Measurements from ENCODE around the gene GNA12. TPM values are rescaled to one million over a fixed set of nuclear protein-coding genes. Genes with fewer than 3 reads are reported as not detected.

GNA12 gene
- total RNA-seq, 1 experiment from 2014 or later, result 15.0 TPM

- intact Hi-C loops (cut with micrococcal nuclease), result no loop called here
- Histone ChIP-seq H3K27ac (ENCODE audit: low read length) (no peak overlapping the region), H3K79me2 (ENCODE audit: low read length) (peaks cover 30% of the 10 kb centered on the region), H3K36me3 (ENCODE audit: low read depth, low read length) (no peaks in the 10 kb centered on the region), H3K4me2 (ENCODE audit: low read length) (no peak overlapping the region), H3K27me3 (ENCODE audit: low read length) (no peaks in the 10 kb centered on the region), H3K4me1 (ENCODE audit: insufficient read depth, low read length) (peaks cover 35% of the 10 kb centered on the region), H3K9me3 (ENCODE audit: low read length) (no peaks in the 10 kb centered on the region), H3K9me2 (replicated peaks; ENCODE audit: low read length) (no peaks in the 10 kb centered on the region), H3F3A (ENCODE audit: low read length, unreplicated experiment) (peaks cover 18% of the 10 kb centered on the region), H3K9ac (ENCODE audit: low read length) (no peak overlapping the region), H4K20me1 (ENCODE audit: low read length) (no peaks in the 10 kb centered on the region), H3K4me3 (ENCODE audit: low read length) (no peak overlapping the region), H2AFZ (ENCODE audit: low read length) (no peak overlapping the region)
- ChIA-PET POLR2A (ENCODE audit: unreplicated experiment) (interaction anchor here (0.7 kb wide), 1 partner anchor 49 kb away, joined by 6 read pairs; no protein-coding TSS in a partner anchor), CTCF (interaction anchor here (0.5 to 1.4 kb wide), 4 partner anchors 39 to 81 kb away, joined by 3 to 7 read pairs (median 5); no protein-coding TSS in a partner anchor)
- DNase-seq (peak; percentile 62), ATAC-seq (peak; percentile 19)
- no peak for TF ChIP-seq EZH2 (IDR thresholded peaks at IDR 0.05; ENCODE audit: low read length, unreplicated experiment)
- peak; percentile 68 for TF ChIP-seq CTCF (conservative IDR thresholded peaks at IDR 0.05; ENCODE audit: low read depth, low read length)
- no peak for TF ChIP-seq EZH2phosphoT487 (IDR thresholded peaks at IDR 0.05; ENCODE audit: borderline replicate concordance, low read length)
- BruUV-seq (replicated peaks), result no TSS peak
Observed at GRCh38 chr7:2760098-2760889, 83.8 kb downstream of the GNA12 start.

- Histone ChIP-seq H3K79me2 (ENCODE audit: low read length) (peaks cover 35% of the 10 kb centered on the region), H2AFZ (ENCODE audit: low read length) (no peak overlapping the region), H3K4me1 (ENCODE audit: insufficient read depth, low read length) (peaks cover 35% of the 10 kb centered on the region), H3K9me3 (ENCODE audit: low read length) (no peaks in the 10 kb centered on the region), H3K36me3 (ENCODE audit: low read depth, low read length) (no peaks in the 10 kb centered on the region), H3K4me2 (ENCODE audit: low read length) (no peak overlapping the region), H3K9me2 (replicated peaks; ENCODE audit: low read length) (no peaks in the 10 kb centered on the region), H3F3A (ENCODE audit: low read length, unreplicated experiment) (peaks cover 18% of the 10 kb centered on the region), H3K4me3 (ENCODE audit: low read length) (no peak overlapping the region), H3K9ac (ENCODE audit: low read length) (no peak overlapping the region), H3K27ac (ENCODE audit: low read length) (0 out of 2 replicates have a peak overlapping the region, but pooled peaks have one; percentile 41), H4K20me1 (ENCODE audit: low read length) (no peaks in the 10 kb centered on the region), H3K27me3 (ENCODE audit: low read length) (no peaks in the 10 kb centered on the region)
- no peak for DNase-seq
- ChIA-PET POLR2A (ENCODE audit: unreplicated experiment) (no interaction called here), CTCF (interaction anchor here (1.4 kb wide), 1 partner anchor 38 kb away, joined by 7 read pairs; no protein-coding TSS in a partner anchor)
- ATAC-seq, result no peak
- TF ChIP-seq EZH2phosphoT487 (IDR thresholded peaks at IDR 0.05; ENCODE audit: borderline replicate concordance, low read length), result no peak
- no peak for TF ChIP-seq EZH2 (IDR thresholded peaks at IDR 0.05; ENCODE audit: low read length, unreplicated experiment)
- no peak for TF ChIP-seq CTCF (conservative IDR thresholded peaks at IDR 0.05; ENCODE audit: low read depth, low read length)
- intact Hi-C loops (cut with micrococcal nuclease), result loop anchor here (2.0 kb wide), 2 partner anchors 13 to 61 kb away; no protein-coding TSS in a partner anchor
- BruUV-seq (replicated peaks), result no TSS peak
Observed at GRCh38 chr7:2759736-2760097, 84.4 kb downstream of the GNA12 start.

Data from PC-3 (cell line).